Adipose tissue (tissue), 3 donors: ENCODE measurements around the gene MYLK4. TPM values are rescaled to one million over a fixed set of nuclear protein-coding genes. Genes with fewer than 3 reads are reported as not detected.

Experiments used
- H3K27ac ChIP-seq: one replicate; pipeline ENCODE4 v1.5.1; 2013; ENCODE audit warnings: low read depth, low read length
- WGBS, 3 donors: extraction: QIAGEN DNeasy Blood & Tissue Kit; methylation state at CpG; one replicate each; pipeline ENCODE4 v1.1.7; 2013; 5-methylcytosine and 5-hydroxymethylcytosine counted together
- polyA plus RNA-seq, 3 donors: library from polyadenylated mRNA; stranded (reverse); fragments of 200-250 nt; gene quantifications; one replicate each; pipeline ENCODE4 v1.2.3, GENCODE V29; 2013
- donor health status: healthy with polysubstance abuse.
- donor health status: Bipolar disorder and iron deficiency.
- donor health status: healthy.

MYLK4 gene
- polyA plus RNA-seq, 3 donors = 0.25 to 0.34 (median 0.32) TPM

GRCh38 chr6:2684766-2685754 is 65.7 kb downstream of the MYLK4 start:
- 96 to 97% (median 96%) methylated on average over 30 of the region's 30 CpGs for WGBS, 3 donors

GRCh38 chr6:2684103-2684749 is 66.5 kb downstream of the MYLK4 start:
- H3K27ac ChIP-seq = no peak overlapping the region
- 90 to 94% (median 94%) methylated on average over 18 of the region's 18 CpGs for WGBS, 3 donors

More at GRCh38 chr6:2684766-2685754, 65.7 kb downstream of the MYLK4 start:
- H3K27ac ChIP-seq = no peak overlapping the region

- H3K27ac ChIP-seq = no peak overlapping the region
- WGBS, 3 donors = 72 to 85% (median 83%) methylated on average over 15 of the region's 15 CpGs
These were observed 70.3 kb downstream of the MYLK4 start for GRCh38 chr6:2680264-2680922.

DNA sequence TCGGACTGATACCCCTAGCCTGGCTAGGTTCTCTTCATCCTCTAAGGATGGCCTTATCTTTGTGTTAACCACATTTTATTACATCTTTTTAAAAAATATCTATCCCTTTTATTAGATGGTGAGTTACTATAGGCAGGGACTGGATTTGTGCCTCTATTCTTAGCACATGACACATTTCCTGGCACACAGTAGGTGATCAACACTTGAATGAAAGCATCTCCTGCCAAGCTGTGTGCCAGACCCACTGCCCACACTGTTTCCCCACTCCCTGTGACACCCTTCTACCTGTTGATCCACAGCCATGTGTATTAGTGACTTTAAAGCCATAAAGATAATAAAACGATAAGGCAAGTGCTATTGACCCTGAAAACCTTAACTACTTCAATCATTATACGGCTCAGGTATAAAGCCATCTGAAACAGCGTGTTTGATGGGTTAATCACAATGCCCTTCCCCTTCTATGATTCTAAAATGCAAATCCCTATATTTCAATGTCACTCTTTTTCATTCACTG is 73.6 kb downstream of the MYLK4 start:
- H3K27ac ChIP-seq = no peak overlapping the region
- 71 to 96% (median 91%) methylated on average over 4 of the region's 4 CpGs for WGBS, 3 donors

DNA sequence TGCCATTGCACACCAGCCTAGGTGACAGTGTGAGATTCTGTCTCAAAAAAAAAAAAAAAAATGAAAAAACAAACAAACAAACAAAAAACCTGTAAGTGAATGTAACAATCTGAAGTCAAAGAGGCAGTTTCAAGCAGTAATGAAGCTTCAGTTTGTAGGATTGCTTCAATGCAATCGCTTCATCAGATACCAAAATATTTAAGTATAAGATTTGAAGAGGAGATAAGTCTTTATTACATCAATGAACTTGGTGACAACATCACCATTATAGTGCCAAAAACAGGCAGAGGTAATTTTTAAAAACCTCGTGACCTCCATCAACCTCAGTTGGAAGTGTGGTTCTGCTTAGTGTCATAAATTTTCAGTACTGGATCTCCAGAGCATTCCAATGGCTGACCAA is 74.7 kb downstream of the MYLK4 start:
- WGBS, 3 donors = 88 to 93% (median 92%) methylated on average over 2 of the region's 2 CpGs
- no peak overlapping the region for H3K27ac ChIP-seq

DNA sequence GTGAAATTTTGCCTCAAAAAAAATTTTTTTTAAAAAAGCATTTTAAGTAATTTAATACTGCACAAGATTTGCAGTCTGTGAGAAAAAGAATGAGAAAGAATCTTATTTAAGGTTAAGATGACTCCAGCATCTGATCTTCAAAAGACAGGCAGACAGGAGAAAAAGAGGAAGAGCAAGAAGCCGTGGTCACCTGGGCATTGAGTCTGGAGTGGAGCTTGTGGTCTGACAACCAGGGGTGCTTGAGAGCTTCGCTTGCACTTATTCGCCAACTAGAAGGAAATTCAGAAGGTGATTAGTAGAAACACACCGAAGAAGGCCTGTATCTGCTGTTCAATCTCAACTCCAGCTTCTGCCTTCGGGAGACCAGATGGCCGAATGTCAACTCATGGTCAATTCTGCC is 75.9 kb downstream of the MYLK4 start:
- no peak overlapping the region for H3K27ac ChIP-seq
- 83 to 96% (median 88%) methylated on average over 6 of the region's 6 CpGs for WGBS, 3 donors

DNA sequence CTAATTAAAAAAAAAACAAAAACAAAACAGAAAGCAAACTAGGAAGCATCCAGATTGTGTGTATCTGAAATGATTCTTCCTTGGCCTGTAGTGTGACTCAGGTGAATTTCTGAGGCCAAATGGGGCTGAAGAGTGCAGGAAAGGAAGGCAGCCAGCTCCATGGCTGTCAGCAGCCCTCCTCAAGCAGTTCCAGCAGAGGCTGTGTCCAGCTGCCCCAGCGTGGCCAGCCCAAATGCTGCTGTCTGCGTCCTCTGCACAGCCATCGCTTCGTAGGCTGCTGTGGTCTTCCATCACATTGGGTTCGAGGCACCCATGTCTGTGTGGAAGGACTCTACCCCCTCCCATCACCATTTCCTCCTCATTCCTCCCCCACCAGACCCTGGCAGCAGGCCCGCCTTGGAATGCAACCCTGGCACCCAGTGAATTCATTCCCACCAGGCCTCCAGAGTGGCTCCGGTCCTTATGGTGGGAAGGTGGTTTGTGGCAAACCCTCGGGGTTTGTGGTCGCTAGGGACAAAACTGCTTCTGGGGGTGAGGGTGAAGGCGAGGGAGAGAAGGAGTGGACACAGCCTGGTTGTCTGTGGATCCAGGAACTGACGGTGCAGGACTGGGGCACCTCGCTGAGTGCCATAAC is 81.5 kb downstream of the MYLK4 start:
- no peak overlapping the region for H3K27ac ChIP-seq
- 82 to 89% (median 87%) methylated on average over 12 of the region's 12 CpGs for WGBS, 3 donors

DNA sequence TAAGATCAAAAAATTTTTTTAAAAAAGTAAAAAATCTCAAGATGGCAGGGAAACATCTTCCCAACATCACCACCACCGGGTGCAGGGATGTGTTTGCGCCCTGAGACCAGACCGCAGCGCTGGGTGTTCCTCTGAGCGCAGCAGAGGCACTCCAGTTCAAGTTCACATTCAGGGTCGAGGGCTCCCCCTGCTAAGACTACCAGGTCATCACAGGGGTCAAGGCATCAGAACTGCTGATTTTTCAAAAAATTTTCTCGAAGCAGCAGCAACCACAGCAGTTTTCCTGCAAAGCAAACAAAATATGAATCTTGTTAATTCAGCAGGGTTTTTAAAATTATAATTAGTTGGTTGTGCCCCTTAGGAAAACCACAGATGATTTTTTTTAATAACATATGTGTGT is 83.1 kb downstream of the MYLK4 start:
- H3K27ac ChIP-seq = no peak overlapping the region
- WGBS, 3 donors = 70 to 83% (median 75%) methylated on average over 7 of the region's 7 CpGs

DNA sequence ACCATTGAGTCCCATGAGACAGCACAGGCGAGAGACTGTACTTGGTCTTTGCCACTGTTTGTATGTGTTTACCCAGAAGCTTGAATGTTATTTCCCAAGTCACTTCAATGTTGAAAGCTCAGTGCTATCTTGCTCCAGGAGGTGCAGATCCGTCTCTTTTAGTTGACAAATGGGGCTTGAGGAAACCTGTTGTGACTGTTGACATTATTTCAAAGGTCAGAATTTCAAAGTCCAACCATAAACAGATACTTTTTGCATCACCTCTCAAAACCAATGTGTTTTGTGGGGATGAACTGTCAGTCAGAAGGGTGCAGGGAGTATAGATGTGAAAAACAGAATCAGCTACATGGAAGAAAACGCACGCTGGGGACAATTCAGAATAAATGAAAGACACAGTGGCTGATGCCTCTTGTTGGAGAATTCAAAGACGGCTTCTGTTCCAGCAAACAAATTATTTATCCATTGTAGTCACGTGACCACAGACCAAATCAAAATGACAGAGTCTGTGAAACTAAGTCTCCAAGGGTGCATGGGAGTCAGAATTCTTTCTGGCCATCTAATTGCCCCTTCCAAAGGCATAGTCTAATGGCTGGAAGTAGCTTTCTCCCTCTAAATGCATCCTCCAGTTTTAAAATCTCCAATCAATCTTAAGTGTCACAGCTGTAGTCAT is 83.7 kb downstream of the MYLK4 start:
- 85 to 92% (median 87%) methylated on average over 6 of the region's 6 CpGs for WGBS, 3 donors
- no peak overlapping the region for H3K27ac ChIP-seq

DNA sequence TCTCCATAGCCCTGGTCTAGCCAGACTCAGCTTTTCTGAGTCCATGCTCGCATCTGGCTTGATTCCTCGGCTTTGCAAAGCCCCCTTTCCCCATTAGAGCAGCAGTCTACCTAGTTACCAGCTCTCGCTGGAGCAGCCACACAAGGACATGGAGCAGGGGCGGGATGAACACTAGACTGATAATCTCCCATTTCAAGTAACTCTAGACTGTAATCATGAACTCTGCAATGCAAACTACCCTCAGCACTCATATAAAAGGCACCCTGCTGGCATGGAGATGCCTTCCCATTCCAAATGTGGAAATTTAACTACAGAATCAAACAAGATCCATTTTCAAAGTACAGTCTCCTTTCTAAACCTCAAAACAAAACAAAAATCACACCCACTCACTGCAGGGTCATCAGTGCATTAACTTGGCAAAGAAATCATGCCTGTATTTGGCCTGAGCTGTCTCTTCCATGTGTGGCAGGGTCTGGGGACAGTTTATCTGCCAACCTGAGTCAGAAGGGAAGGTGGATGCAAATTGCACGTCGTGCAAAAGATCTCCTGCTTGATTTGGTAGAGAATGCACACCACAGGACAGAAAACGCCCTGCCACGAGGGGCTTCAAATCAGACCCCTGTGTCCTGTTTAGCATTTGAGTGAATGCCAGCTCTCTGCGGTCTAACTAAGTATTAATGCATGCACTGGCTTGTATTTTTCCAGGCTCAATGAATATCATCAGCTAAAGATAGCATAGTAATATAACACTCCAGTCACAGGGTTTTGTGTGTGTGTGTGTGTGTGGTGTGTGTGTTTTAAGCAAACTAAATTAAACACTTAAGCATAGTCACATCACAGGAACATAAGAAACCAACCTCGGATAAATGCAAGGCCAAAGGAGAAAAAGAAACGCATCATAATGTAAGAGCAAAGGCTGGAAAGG is 85.3 kb downstream of the MYLK4 start:
- WGBS, 3 donors = 68 to 72% (median 68%) methylated on average over 11 of the region's 11 CpGs
- H3K27ac ChIP-seq = no peak overlapping the region

DNA sequence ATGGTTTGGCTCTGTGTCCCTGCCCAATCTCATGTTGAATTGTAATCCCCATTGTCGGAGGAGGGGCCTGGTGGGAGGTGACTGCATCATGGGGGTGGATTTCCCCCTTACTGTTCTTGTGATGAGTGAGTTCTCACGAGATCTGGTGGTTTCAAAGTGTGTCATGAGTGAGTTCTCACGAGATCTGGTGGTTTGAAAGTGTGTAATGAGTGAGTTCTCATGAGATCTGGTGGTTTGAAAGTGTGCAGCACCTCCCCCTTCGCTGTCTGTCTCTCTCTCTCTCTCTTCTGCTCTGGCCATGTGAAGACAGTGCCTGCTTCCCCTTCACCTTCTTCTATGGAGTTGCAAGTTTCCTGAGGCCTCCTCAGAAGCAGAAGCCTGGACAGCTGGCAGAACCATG is 87.6 kb downstream of the MYLK4 start:
- WGBS, 3 donors = 58 to 75% (median 65%) methylated on average over 4 of the region's 4 CpGs
- no peak overlapping the region for H3K27ac ChIP-seq

DNA sequence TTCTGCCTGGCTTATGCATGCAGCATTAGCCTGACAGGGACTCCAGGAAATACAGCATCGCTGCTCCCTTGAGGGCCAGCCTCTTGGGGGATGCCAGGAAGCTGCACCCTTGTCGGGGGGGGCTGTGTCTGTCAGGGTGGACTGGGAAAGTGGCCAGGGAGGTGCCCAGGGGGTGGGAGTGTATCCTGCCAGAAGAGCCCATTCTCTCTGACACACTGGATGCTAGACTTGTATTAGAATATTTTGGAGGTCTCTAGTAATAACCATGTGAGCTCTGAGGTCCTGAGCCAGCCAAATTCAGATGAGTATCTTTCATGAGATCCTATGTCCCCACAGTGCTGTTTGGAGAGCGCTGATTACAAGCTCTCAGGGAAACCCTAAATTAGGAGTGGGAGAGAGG is 89.1 kb downstream of the MYLK4 start:
- WGBS, 3 donors = 75 to 81% (median 78%) methylated on average over 3 of the region's 3 CpGs

DNA sequence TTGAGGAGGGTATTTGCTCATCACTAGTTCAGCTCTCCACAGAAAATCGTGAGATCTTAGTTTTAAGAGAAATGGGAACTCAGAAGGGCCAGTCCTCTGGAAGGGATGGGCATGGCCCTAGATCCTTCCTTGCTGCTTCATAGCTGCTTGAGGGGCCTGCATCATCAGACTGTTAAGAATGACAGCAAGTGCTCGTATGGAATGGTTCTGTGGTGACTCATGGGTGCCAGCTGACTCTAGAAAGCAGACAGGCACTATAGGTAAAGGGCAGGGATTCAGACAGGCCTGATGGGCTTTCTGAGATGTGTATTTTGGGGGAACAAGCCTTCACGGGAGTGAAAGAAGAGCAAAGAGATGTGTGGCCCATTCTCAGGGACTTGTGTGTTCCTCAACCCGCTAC is 90.8 kb downstream of the MYLK4 start:
- no peak overlapping the region for H3K27ac ChIP-seq
- WGBS, 3 donors = 72 to 87% (median 85%) methylated on average over 4 of the region's 4 CpGs

More for the DNA sequence above, 89.1 kb downstream of the MYLK4 start:
- no peak overlapping the region for H3K27ac ChIP-seq

DNA sequence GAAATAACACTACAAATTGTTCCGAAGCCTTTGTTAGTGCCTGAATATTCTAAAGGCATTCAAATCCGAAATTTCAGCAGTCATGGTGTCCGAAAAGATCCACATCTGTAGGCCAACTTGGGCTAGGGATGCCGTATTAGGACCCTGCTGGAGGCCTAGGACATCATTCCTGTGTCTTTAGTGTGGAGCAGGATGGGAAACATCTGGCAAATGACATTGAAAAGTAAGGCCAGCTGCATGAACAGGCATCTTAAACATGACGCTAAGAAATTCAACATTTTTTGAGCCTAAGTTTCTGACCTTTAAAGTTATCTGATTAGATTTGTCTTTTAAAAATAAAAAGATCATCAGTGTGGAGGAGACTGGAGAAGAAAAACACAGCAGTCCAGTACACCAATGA is 91.3 kb downstream of the MYLK4 start:
- 84 to 89% (median 88%) methylated on average over 5 of the region's 5 CpGs for WGBS, 3 donors
- H3K27ac ChIP-seq = no peak overlapping the region

GRCh38 chr6:2658788-2659187 is 91.9 kb downstream of the MYLK4 start:
- WGBS, 3 donors = 66 to 73% (median 69%) methylated on average over 5 of the region's 5 CpGs
- no peak overlapping the region for H3K27ac ChIP-seq

GRCh38 chr6:2656460-2657079 is 94.2 kb downstream of the MYLK4 start:
- H3K27ac ChIP-seq = no peak overlapping the region
- 50 to 68% (median 59%) methylated on average over 5 of the region's 5 CpGs for WGBS, 3 donors
